Lower lobe of right lung (tissue), 2 donors: ENCODE results near the gene CHMP4B. TPM values are rescaled to one million over a fixed set of nuclear protein-coding genes. Genes with fewer than 3 reads are reported as not detected.

Experiments used
- ATAC-seq, 2 donors: fragments of 200-7000 bp; cut with Tn5 transposase; one replicate each; pipeline ENCODE4 v1.9.1; 2020 to 2022; ENCODE audit warnings: mild to moderate bottlenecking in 2 of 2, moderate library complexity in 2 of 2
- DNase-seq: peaks from one replicate; pipeline ENCODE4 v3.0.0-alpha.2; 2020
- H3K27ac ChIP-seq: fragments of 200-600 bp; one replicate; pipeline ENCODE4 v1.8.0; 2022
- H3K27me3 ChIP-seq: fragments of 200-600 bp; one replicate; pipeline ENCODE4 v1.8.0; 2022; ENCODE audit warnings: low read depth
- H3K36me3 ChIP-seq: fragments of 200-600 bp; one replicate; pipeline ENCODE4 v1.8.0; 2022; ENCODE audit warnings: mild to moderate bottlenecking
- H3K4me1 ChIP-seq: fragments of 200-600 bp; one replicate; pipeline ENCODE4 v1.8.0; 2022
- H3K4me3 ChIP-seq: fragments of 200-600 bp; one replicate; pipeline ENCODE4 v1.8.0; 2022; ENCODE audit warnings: mild to moderate bottlenecking
- H3K9me3 ChIP-seq: fragments of 200-600 bp; one replicate; pipeline ENCODE4 v1.8.0; 2022
- intact Hi-C: fragments of 100-400 bp; cut with DNase I; formaldehyde crosslinking; loops from one replicate; pipeline ENCODE4 v1.11.0; 2022
- total RNA-seq: library from RNA; stranded (reverse); fragmentation: NEBNext Ultra II Directional; extraction: Animal tissue kit (Norgen Biotek cat#: 25700); gene quantifications from one replicate; pipeline ENCODE4 v1.2.1, GENCODE V29; 2021
- TF ChIP-seq, protein P1 (sequence below): fragments of 200-600 bp; IDR thresholded peaks from one replicate; pipeline ENCODE4 v1.8.0; 2022; ENCODE audit warnings: antibody characterized with exemption, mild to moderate bottlenecking
- donor health status: DM: no; HTN: yes; CAD: no; lungs with severe emphysema.

CHMP4B gene
- total RNA-seq, 1 donor from 2014 or later: 91.2 TPM

- Histone ChIP-seq H3K4me1 (peaks cover 78% of the 10 kb centered on the region), H3K27ac (peak overlapping the region; percentile 9), H3K4me3 (no peak overlapping the region), H3K9me3 (no peaks in the 10 kb centered on the region), H3K36me3 (peaks cover 6% of the 10 kb centered on the region), H3K27me3 (no peaks in the 10 kb centered on the region)
- no peak for DNase-seq
- peak; percentile 52 to 57 for ATAC-seq
- intact Hi-C loops: no loop called here
- TF ChIP-seq, protein P1, sequence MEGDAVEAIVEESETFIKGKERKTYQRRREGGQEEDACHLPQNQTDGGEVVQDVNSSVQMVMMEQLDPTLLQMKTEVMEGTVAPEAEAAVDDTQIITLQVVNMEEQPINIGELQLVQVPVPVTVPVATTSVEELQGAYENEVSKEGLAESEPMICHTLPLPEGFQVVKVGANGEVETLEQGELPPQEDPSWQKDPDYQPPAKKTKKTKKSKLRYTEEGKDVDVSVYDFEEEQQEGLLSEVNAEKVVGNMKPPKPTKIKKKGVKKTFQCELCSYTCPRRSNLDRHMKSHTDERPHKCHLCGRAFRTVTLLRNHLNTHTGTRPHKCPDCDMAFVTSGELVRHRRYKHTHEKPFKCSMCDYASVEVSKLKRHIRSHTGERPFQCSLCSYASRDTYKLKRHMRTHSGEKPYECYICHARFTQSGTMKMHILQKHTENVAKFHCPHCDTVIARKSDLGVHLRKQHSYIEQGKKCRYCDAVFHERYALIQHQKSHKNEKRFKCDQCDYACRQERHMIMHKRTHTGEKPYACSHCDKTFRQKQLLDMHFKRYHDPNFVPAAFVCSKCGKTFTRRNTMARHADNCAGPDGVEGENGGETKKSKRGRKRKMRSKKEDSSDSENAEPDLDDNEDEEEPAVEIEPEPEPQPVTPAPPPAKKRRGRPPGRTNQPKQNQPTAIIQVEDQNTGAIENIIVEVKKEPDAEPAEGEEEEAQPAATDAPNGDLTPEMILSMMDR: no peak
These were observed 16.6 kb downstream of the CHMP4B start for GRCh38 chr20:33827634-33828325.

DNA sequence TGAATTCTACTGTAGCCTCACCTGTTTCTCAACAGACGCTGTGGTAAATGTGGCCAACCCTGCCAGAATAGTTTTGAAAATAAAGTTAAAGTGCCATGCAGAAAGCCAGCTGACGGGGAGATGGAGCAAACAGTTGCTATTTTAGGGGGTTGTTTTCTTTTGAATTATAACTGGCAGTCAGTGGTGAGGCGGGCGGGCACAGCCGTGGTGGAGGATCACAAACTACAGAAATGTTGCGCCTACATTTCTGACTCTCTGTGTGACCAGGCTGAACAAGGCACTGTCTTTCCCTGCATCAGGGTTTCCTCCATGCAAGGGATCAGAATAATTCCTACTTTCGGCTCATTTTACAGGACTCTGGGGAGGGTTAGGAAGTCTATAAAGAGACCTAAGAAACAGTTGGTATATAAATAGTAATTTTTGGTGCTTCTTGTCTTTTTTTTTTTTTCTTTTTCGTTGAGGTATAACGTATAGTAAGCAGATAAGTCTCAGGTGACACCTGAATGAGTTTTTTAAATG is 17.2 kb downstream of the CHMP4B start:
- no peak for ATAC-seq
- intact Hi-C loops: no loop called here
- Histone ChIP-seq H3K9me3 (no peaks in the 10 kb centered on the region), H3K27me3 (no peaks in the 10 kb centered on the region), H3K4me1 (peaks cover 84% of the 10 kb centered on the region), H3K36me3 (peaks cover 6% of the 10 kb centered on the region), H3K27ac (peak overlapping the region; percentile 9), H3K4me3 (no peak overlapping the region)
- TF ChIP-seq, protein P1: no peak
- DNase-seq: no peak

DNA sequence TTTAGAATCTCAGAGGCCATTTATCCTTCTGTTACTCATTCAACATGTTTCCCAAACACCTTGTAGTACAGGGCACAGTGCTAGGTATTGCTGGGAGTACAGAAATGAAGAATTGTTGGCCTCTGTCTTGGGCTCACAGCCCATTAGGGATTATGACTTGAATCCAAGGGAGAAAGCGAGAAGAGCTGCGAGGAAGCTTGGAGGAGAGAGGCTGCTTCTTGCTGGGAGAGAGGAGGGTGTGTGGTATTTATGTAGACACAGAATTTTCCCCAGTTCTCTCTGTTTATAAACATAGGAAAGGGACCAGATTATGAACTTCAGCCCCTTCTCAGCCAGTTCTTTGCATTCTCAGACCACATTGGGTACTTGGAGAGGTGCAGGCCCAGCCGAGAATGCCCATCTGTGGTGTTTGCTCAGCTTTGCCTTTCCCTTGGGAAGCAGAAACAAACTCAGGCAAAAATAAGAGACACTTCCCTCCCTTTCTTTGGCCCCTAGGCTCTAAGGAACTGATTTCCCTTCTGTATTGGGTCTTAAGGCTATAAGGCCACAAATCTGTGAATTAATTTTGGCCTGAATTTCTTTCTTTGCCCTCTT is 17.9 kb downstream of the CHMP4B start:
- ATAC-seq (peak in 1 of 2 donors; percentile 35), DNase-seq (no peak)
- intact Hi-C loops: no loop called here
- Histone ChIP-seq H3K27me3 (no peaks in the 10 kb centered on the region), H3K9me3 (no peaks in the 10 kb centered on the region), H3K36me3 (peaks cover 6% of the 10 kb centered on the region), H3K4me3 (no peak overlapping the region), H3K27ac (peak overlapping the region; percentile 49), H3K4me1 (peaks cover 91% of the 10 kb centered on the region)
- TF ChIP-seq, protein P1: no peak

DNA sequence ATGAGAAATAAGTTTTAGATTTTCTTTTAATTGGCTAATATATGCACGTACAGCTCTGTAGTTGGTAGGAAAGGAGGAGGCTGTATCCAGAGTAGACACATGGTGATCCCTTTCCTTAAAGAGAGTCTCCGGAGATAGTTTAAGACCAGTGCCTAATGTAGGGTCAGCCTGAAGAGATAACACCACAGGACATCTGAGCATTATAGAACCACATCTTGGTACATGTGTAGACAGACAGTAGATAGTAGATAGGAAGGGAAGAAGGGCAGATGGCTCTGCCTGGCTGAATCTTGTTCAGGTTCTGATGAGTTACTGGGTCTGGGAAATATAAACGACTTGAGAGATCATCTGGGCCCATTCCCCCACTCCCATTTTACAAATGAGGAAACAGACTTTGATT is 18.5 kb downstream of the CHMP4B start:
- H3K4me3 ChIP-seq: no peak overlapping the region
- ATAC-seq: no peak
- intact Hi-C loops: no loop called here
- DNase-seq: no peak
- TF ChIP-seq, protein P1: no peak
- no peaks in the 10 kb centered on the region for H3K27me3 ChIP-seq
- H3K36me3 ChIP-seq: peaks cover 6% of the 10 kb centered on the region
- H3K9me3 ChIP-seq: no peaks in the 10 kb centered on the region
- H3K27ac ChIP-seq: peak overlapping the region; percentile 49
- peaks cover 93% of the 10 kb centered on the region for H3K4me1 ChIP-seq

- H3K4me3 ChIP-seq: no peak overlapping the region
- no peaks in the 10 kb centered on the region for H3K9me3 ChIP-seq
- TF ChIP-seq, protein P1: no peak
- H3K4me1 ChIP-seq: peaks cover 88% of the 10 kb centered on the region
- intact Hi-C loops: no loop called here
- H3K27me3 ChIP-seq: no peaks in the 10 kb centered on the region
- H3K27ac ChIP-seq: no peak overlapping the region
- no peak for DNase-seq
- H3K36me3 ChIP-seq: peaks cover 6% of the 10 kb centered on the region
- peak in 1 of 2 donors; percentile 9 for ATAC-seq
These were observed 19.2 kb downstream of the CHMP4B start for GRCh38 chr20:33830371-33830770.
